K562 (cell line): Measurements from ENCODE around the gene CHD2. TPM values are rescaled to one million over a fixed set of nuclear protein-coding genes. Genes with fewer than 3 reads are reported as not detected.

Experiments
- ATAC-seq: fragments of 200-7000 bp; cut with Tn5 transposase; 3 replicates; pipeline ENCODE4 v1.9.1; 2020; ENCODE audit warnings: moderate library complexity
- BruUV-seq: library from RNA; stranded (reverse); fragments of 400-500 nt; replicated peaks from 2 replicates; lab custom pipeline; 2021; lab: Mats Ljungman, UMichigan
- CTCF ChIA-PET: fragments of 300-600 bp; formaldehyde crosslinking; extraction: SDS; loops from one replicate; lab custom pipeline; 2021; ENCODE audit warnings: low intra/inter-chr PET ratio; lab: Yijun Ruan, JAX
- POLR2A ChIA-PET: fragments of 300-600, 350-650 bp; sonication (Branson Sonifier 250); formaldehyde crosslinking; extraction: SDS; loops from one replicate; lab custom pipeline; 2021; ENCODE audit warnings: antibody characterized with exemption, inconsistent platforms; lab: Yijun Ruan, JAX
- DNase-seq, 4 experiments: peaks; one replicate each; pipeline versions ENCODE4 v3.0.0 to v3.0.0-alpha.2; 2011 to 2018; ENCODE audit warnings: low spot score in 3 of 4, mixed read lengths in 3 of 4; ENCODE audit errors: extremely low read depth in 1 of 4
- FAIRE-seq: peaks from 2 replicates; lab custom pipeline; 2011; peaks lifted over from hg19 to GRCh38; lab: Jason Lieb, UNC
- H2AFZ ChIP-seq: 2 replicates; pipeline ENCODE4 v1.6.0; 2011; ENCODE audit warnings: low read depth, low read length, control low read depth, inconsistent platforms
- H3K27ac ChIP-seq: fragments of 200-600 bp; 3 replicates; pipeline ENCODE4 v1.8.0; 2011; ENCODE audit warnings: low read depth, mild to moderate bottlenecking, control low read depth, inconsistent platforms, low read length, moderate library complexity, mixed read lengths; ENCODE audit errors: extremely low read depth
- H3K27me3 ChIP-seq, 2 experiments: fragments of 300-600 bp in 1 of 2; 2 replicates in 1 of 2; 3 replicates in 1 of 2; pipeline versions ENCODE4 v1.6.0 to v1.8.0; 2011; ENCODE audit warnings: inconsistent platforms in 2 of 2, low read length in 2 of 2, mild to moderate bottlenecking in 1 of 2, mixed read lengths in 1 of 2, moderate library complexity in 1 of 2; ENCODE audit not compliant: control insufficient read depth in 2 of 2, insufficient read depth in 2 of 2
- H3K36me3 ChIP-seq: fragments of 300-600 bp; 3 replicates; pipeline ENCODE4 v1.8.0; 2011; ENCODE audit warnings: mild to moderate bottlenecking, low read length, inconsistent platforms; ENCODE audit not compliant: control insufficient read depth, insufficient read depth
- H3K4me1 ChIP-seq, 2 experiments: fragments of 200-600 bp in 1 of 2; replicated peaks in 1 of 2; 2 replicates in 1 of 2; 3 replicates in 1 of 2; pipeline versions ENCODE4 v1.5.1 to v1.8.0; 2011; ENCODE audit warnings: inconsistent platforms in 2 of 2, low read length in 2 of 2, mild to moderate bottlenecking in 1 of 2, mixed read lengths in 1 of 2, moderate library complexity in 1 of 2; ENCODE audit not compliant: control insufficient read depth in 2 of 2, insufficient read depth in 2 of 2
- H3K4me2 ChIP-seq: 2 replicates; pipeline ENCODE4 v1.6.1; 2011; ENCODE audit warnings: low read length, control low read depth, inconsistent platforms, mixed read lengths; ENCODE audit not compliant: insufficient read depth
- H3K4me3 ChIP-seq: fragments of 200-600 bp; sonication (generic), shearing (Covaris generic); 2 replicates; pipeline ENCODE4 v1.5.1; 2016; ENCODE audit warnings: control low read depth, inconsistent platforms
- H3K79me2 ChIP-seq: fragments of 200-600 bp; 3 replicates; pipeline ENCODE4 v1.8.0; 2011; ENCODE audit warnings: low read length, inconsistent platforms; ENCODE audit not compliant: control insufficient read depth, insufficient read depth
- H3K9ac ChIP-seq, 2 experiments: 2 replicates each; pipeline versions ENCODE4 v1.6.0 to v1.6.1; 2011; ENCODE audit warnings: low read depth in 2 of 2, low read length in 2 of 2, control low read depth in 1 of 2, inconsistent platforms in 1 of 2, mild to moderate bottlenecking in 1 of 2, mixed read lengths in 1 of 2; ENCODE audit not compliant: insufficient read depth in 1 of 2
- H3K9me1 ChIP-seq: one replicate; pipeline ENCODE4 v1.6.0; 2011; ENCODE audit warnings: inconsistent platforms, mild to moderate bottlenecking, low read length, moderate library complexity; ENCODE audit not compliant: control insufficient read depth, insufficient read depth
- H3K9me3 ChIP-seq: replicated peaks from 2 replicates; pipeline ENCODE4 v1.5.1; 2011; ENCODE audit warnings: low read depth, low read length, inconsistent platforms; ENCODE audit not compliant: control insufficient read depth, insufficient read depth
- H4K20me1 ChIP-seq: replicated peaks from 2 replicates; pipeline ENCODE4 v1.6.1; 2011; ENCODE audit warnings: low read length, inconsistent platforms, mixed read lengths; ENCODE audit not compliant: control insufficient read depth, insufficient read depth
- CHAMP1 ChIP-seq: fragments of 450-650 bp; IDR thresholded peaks from 2 replicates; pipeline ENCODE4 v1.6.1; 2016; ENCODE audit warnings: mild to moderate bottlenecking
- CSDE1 ChIP-seq, 2 experiments: fragments of 450-650 bp; IDR thresholded peaks; 2 replicates each; pipeline ENCODE4 v1.6.1; 2016; ENCODE audit warnings: mild to moderate bottlenecking in 1 of 2
- FOXK2 ChIP-seq, 2 experiments: fragments of 450-650 bp; IDR thresholded peaks in 1 of 2; conservative IDR thresholded peaks in 1 of 2; 2 replicates each; pipeline ENCODE4 v1.6.1; 2016; ENCODE audit warnings: low read depth in 2 of 2, mild to moderate bottlenecking in 1 of 2
- HDAC1 ChIP-seq, 2 experiments: fragments of 450-650 bp; IDR thresholded peaks; 2 replicates each; pipeline ENCODE4 v1.6.1; 2016 to 2017; ENCODE audit warnings: inconsistent platforms in 1 of 2, mild to moderate bottlenecking in 1 of 2, moderate library complexity in 1 of 2
- KAT2B ChIP-seq: IDR thresholded peaks from one replicate; pipeline ENCODE4 v1.6.1; 2012; ENCODE audit warnings: low read depth, mild to moderate bottlenecking, control low read depth, inconsistent platforms, low read length, moderate library complexity
- NKRF ChIP-seq: fragments of 450-650 bp; IDR thresholded peaks from 2 replicates; pipeline ENCODE4 v1.6.1; 2016; ENCODE audit warnings: borderline replicate concordance
- NRF1 ChIP-seq, 2 experiments: fragments of 450-650 bp; IDR thresholded peaks in 1 of 2; conservative IDR thresholded peaks in 1 of 2; 2 replicates each; pipeline ENCODE4 v1.6.1; 2014; ENCODE audit warnings: mild to moderate bottlenecking in 2 of 2
- RAD21 ChIP-seq, 2 experiments: fragments of 250-450 bp in 1 of 2; fragments of 450-650 bp in 1 of 2; sonication (Bioruptor Pico) in 1 of 2; formaldehyde crosslinking in 1 of 2; IDR thresholded peaks in 1 of 2; conservative IDR thresholded peaks in 1 of 2; 2 replicates each; pipeline versions ENCODE4 v1.4.0 to v1.8.0; 2020 to 2022; ENCODE audit warnings: mild to moderate bottlenecking in 2 of 2, moderate library complexity in 1 of 2
- RB1 ChIP-seq: fragments of 450-650 bp; IDR thresholded peaks from 2 replicates; pipeline ENCODE4 v1.6.1; 2017; ENCODE audit warnings: low read depth, mild to moderate bottlenecking
- SOX6 ChIP-seq: fragments of 450-650 bp; IDR thresholded peaks from 2 replicates; pipeline ENCODE4 v1.6.1; 2014; ENCODE audit warnings: mild to moderate bottlenecking
- TCF3 ChIP-seq: sonication (generic); formaldehyde crosslinking; IDR thresholded peaks from 2 replicates; pipeline ENCODE4 v1.4.0; 2020; ENCODE audit warnings: mild to moderate bottlenecking, missing genetic modification reagents
- WGBS: fragments of 100-300 bp; shearing (Covaris generic); methylation state at CpG from one replicate; pipeline ENCODE4 v1.1.6; 2016; ENCODE audit warnings: low coverage, mixed read lengths; ENCODE audit not compliant: insufficient coverage; ENCODE audit errors: missing lambda C conversion rate; 5-methylcytosine and 5-hydroxymethylcytosine counted together
- in situ Hi-C: fragments of 300-500 bp; cut with MboI; formaldehyde crosslinking; loops from 4 replicates; pipeline ENCODE4 v1.15.0; 2018; ENCODE audit warnings: inconsistent platforms, mixed read lengths
- intact Hi-C: fragments of 100-400 bp; cut with micrococcal nuclease; formaldehyde crosslinking; loops from 2 replicates; pipeline ENCODE4 v1.14.2; 2022
- polyA plus RNA-seq, 8 experiments: library from polyadenylated mRNA; depleted of rRNA in 4 of 8; stranded (reverse) in 5 of 8; unstranded in 3 of 8; fragments of >200 nt; fragmentation: Nextera tagmentation in 2 of 8; fragmentation: Illumina TruSeq in 1 of 8; extraction: Ambion mirVana in 2 of 8; extraction: Trizol in 1 of 8; gene quantifications; 2 replicates each; pipeline versions ENCODE4 v1.2.1 to v1.2.3, GENCODE V29; 2011 to 2014; ENCODE audit warnings: inconsistent platforms in 1 of 8, missing spikeins in 1 of 8
- total RNA-seq, 7 experiments: library from RNA; depleted of rRNA in 6 of 7; stranded (reverse); fragments of >200 nt in 6 of 7; fragmentation: Illumina TruSeq in 2 of 7; extraction: Trizol in 2 of 7; gene quantifications; 2 replicates each; pipeline versions ENCODE4 v1.2.1 to v1.2.3, GENCODE V29; 2011 to 2021; ENCODE audit warnings: low replicate concordance in 1 of 7
- TF ChIP-seq, protein P1 (sequence below): fragments of 450-650 bp; formaldehyde crosslinking; IDR thresholded peaks from 2 replicates; pipeline ENCODE4 v1.4.0; 2020; ENCODE audit warnings: mild to moderate bottlenecking, moderate library complexity

Gene CHD2
- total and polyA plus RNA-seq, 9 of the 15 experiments (the other 6 are each of a cell fraction or from before 2014, with no cell fraction given) = 38.9 to 70.8 (median 56.2) TPM

- no peaks in the 10 kb centered on the region for H3K27me3 ChIP-seq
- no peaks in the 10 kb centered on the region for H3K9me1 ChIP-seq
- peaks cover 71% of the 10 kb centered on the region for H3K36me3 ChIP-seq
- WGBS = 11% methylated on average over 11 of the region's 11 CpGs
- no peaks in the 10 kb centered on the region for H3K9me3 ChIP-seq
- peaks cover 0 to 39% of the 10 kb centered on the region in 2 experiments; a peak in 4 of 5 replicates for H3K4me1 ChIP-seq
- no peak overlapping the region for H3K4me3 ChIP-seq
- DNase-seq (peak; percentile 77 to 96 (median 80)), ATAC-seq (peak; percentile 70), FAIRE-seq (peak; percentile 94)
- H2AFZ ChIP-seq = peak overlapping the region; percentile 52
- H3K4me2 ChIP-seq = peak overlapping the region; percentile 72
- H3K79me2 ChIP-seq = peaks cover 97% of the 10 kb centered on the region
- intact Hi-C loops (loop anchor here (1.0 to 10.0 kb wide), 5 partner anchors 17 to 303 kb away; partner anchors contain the start of gene CHD2), in situ Hi-C loops (no loop called here)
- BruUV-seq = TSS peak; percentile 7
- ChIA-PET CTCF (interaction anchor here (1.0 to 2.9 kb wide), 3 partner anchors 109 to 121 kb away, joined by 3 to 38 read pairs (median 11); no protein-coding TSS in a partner anchor), POLR2A (interaction anchor here (0.6 to 8.0 kb wide), 12 partner anchors 8 to 121 kb away, joined by 3 to 109 read pairs (median 6); no protein-coding TSS in a partner anchor)
- peak overlapping the region in 1 of 2 experiments; percentile 62; a peak in 2 of 4 replicates for H3K9ac ChIP-seq
- H3K27ac ChIP-seq = peak overlapping the region; percentile 82
- H4K20me1 ChIP-seq = no peaks in the 10 kb centered on the region; the same call in 1 of the 2 replicates
- TF ChIP-seq, protein P1, sequence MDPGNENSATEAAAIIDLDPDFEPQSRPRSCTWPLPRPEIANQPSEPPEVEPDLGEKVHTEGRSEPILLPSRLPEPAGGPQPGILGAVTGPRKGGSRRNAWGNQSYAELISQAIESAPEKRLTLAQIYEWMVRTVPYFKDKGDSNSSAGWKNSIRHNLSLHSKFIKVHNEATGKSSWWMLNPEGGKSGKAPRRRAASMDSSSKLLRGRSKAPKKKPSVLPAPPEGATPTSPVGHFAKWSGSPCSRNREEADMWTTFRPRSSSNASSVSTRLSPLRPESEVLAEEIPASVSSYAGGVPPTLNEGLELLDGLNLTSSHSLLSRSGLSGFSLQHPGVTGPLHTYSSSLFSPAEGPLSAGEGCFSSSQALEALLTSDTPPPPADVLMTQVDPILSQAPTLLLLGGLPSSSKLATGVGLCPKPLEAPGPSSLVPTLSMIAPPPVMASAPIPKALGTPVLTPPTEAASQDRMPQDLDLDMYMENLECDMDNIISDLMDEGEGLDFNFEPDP (CRISPR knock-in tag) = peak; percentile 11; the same call in 1 of the 2 replicates
- TF ChIP-seq FOXK2 (conservative IDR thresholded peaks at IDR 0.05 in 1 of 2, IDR thresholded peaks at IDR 0.05 in 1 of 2; ENCODE audit: low read depth in 2 of 2) (peak; percentile 88 to 96), NKRF (no peak), CHAMP1 (peak; percentile 66; the same call in 1 of the 2 replicates), KAT2B (no peak), NRF1 (conservative IDR thresholded peaks at IDR 0.05 in 1 of 2, IDR thresholded peaks at IDR 0.05 in 1 of 2) (no peak), RAD21 (CRISPR knock-in tag; conservative IDR thresholded peaks at IDR 0.05 in 1 of 2, IDR thresholded peaks at IDR 0.05 in 1 of 2) (peak; percentile 88 to 90), SOX6 (peak; percentile 77; the same call in 1 of the 2 replicates), CSDE1 (IDR thresholded peaks at IDR 0.05) (peak in 1 of 2 experiments; percentile 89; a peak in 2 of 4 replicates), TCF3 (CRISPR knock-in tag) (peak; percentile 14; the same call in 1 of the 2 replicates), HDAC1 (IDR thresholded peaks at IDR 0.05) (peak in 1 of 2 experiments; percentile 55; a peak in 1 of 4 replicates), RB1 (peak; percentile 77)
These were observed 17.7 kb downstream of the CHD2 start for GRCh38 chr15:92917598-92918407.
